Fibroblast of lung (primary cell): Measurements from ENCODE around the gene APBB1IP.

ENCODE experiments used
- EZH2 ChIP-seq: IDR thresholded peaks from 2 replicates; pipeline ENCODE4 v1.5.1; 2012; ENCODE audit warnings: low read length, control low read depth, mild to moderate bottlenecking; ENCODE audit errors: missing control alignments
- TF ChIP-seq, protein P1 (sequence below), 2 donors: IDR thresholded peaks in 1 of 2; conservative IDR thresholded peaks in 1 of 2; 1 replicate in 1 of 2; 2 replicates in 1 of 2; pipeline ENCODE4 v1.5.1; 2011 to 2012; ENCODE audit warnings: low read length in 2 of 2, control low read depth in 1 of 2, inconsistent platforms in 1 of 2, low read depth in 1 of 2, mild to moderate bottlenecking in 1 of 2

DNA sequence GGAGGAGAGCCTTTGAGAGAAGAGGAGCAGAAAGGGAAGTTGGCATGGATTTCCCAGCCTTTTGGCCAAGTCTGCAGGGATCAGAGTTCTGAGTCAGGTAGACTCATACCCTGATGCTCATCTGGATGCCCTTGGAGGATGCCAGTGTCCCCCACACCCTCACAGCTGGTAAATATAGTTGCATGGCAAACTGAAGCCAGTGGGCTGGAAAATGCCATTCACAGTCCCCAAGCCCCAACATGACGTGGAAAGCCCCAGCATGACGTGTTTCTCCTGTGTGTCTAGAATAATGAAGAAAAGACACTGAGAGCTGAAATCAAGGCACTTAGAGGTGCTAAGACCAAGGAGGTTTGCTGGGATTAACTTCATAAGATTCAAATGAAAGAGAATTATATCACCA, 24.8 kb upstream of the APBB1IP start:
- TF ChIP-seq, protein P1, sequence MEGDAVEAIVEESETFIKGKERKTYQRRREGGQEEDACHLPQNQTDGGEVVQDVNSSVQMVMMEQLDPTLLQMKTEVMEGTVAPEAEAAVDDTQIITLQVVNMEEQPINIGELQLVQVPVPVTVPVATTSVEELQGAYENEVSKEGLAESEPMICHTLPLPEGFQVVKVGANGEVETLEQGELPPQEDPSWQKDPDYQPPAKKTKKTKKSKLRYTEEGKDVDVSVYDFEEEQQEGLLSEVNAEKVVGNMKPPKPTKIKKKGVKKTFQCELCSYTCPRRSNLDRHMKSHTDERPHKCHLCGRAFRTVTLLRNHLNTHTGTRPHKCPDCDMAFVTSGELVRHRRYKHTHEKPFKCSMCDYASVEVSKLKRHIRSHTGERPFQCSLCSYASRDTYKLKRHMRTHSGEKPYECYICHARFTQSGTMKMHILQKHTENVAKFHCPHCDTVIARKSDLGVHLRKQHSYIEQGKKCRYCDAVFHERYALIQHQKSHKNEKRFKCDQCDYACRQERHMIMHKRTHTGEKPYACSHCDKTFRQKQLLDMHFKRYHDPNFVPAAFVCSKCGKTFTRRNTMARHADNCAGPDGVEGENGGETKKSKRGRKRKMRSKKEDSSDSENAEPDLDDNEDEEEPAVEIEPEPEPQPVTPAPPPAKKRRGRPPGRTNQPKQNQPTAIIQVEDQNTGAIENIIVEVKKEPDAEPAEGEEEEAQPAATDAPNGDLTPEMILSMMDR (conservative IDR thresholded peaks at IDR 0.05 in 1 of 2, IDR thresholded peaks at IDR 0.05 in 1 of 2; ENCODE audit: low read depth in 1 of 2, low read length in 2 of 2): no peak
- no peak for TF ChIP-seq EZH2
